ENCODE results near the gene ITPK1. TPM values are rescaled to one million over a fixed set of nuclear protein-coding genes. Genes with fewer than 3 reads are reported as not detected.

The ITPK1 gene
- total and polyA plus RNA-seq, 10 of the 15 experiments (the other 5 are each of a cell fraction or from before 2014, with no cell fraction given), result 1.3 to 73.2 (median 27.0) TPM

DNA sequence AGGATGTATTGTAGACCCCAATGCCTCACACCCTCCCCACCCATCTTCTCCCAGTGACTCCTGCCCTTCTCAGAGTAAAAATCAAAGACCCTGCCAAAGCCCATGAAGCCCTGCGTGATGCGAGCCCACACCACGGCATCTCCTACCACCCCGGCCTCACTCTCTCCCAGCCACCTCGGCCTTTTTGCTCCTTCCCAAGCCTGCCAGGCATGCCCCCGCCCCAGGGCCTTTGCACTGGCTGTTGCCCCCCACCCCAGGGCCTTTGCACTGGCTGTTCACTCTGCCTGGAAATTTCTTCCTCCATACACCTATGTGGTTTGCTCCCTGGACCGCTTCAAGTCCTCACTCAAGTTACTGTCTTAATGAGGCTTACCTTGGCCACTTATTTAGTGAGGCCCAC, 197.8 kb downstream of the ITPK1 start:
- 44% methylated on average over 7 of the region's 7 CpGs for WGBS (ENCODE audit: insufficient coverage, insufficient replicate concordance, low lambda C conversion rate, missing lambda C conversion rate)
- RAD21 ChIA-PET (ENCODE audit: unreplicated experiment), result no interaction called here
- no peaks in the 10 kb centered on the region for H3K27me3 ChIP-seq (replicated peaks in 1 of 2; ENCODE audit: control insufficient read depth in 2 of 2, insufficient read depth in 2 of 2, low read length in 1 of 2)

More for the DNA sequence above, 197.8 kb downstream of the ITPK1 start:
- Histone ChIP-seq H4K20me1 (ENCODE audit: control insufficient read depth, insufficient read depth) (no peaks in the 10 kb centered on the region), H3K4me1 (ENCODE audit: control insufficient read depth, insufficient read depth, low read length) (no peaks in the 10 kb centered on the region), H3K36me3 (ENCODE audit: control insufficient read depth in 2 of 2, insufficient read depth in 2 of 2, low read length in 1 of 2) (no peaks in the 10 kb centered on the region), H3K9ac (ENCODE audit: control insufficient read depth, insufficient read depth, low read length) (no peak overlapping the region), H2AFZ (ENCODE audit: control insufficient read depth, low read depth, low read length) (no peak overlapping the region), H3K4me2 (ENCODE audit: control insufficient read depth, insufficient read depth) (no peak overlapping the region), H3K4me3 (no peak overlapping the region), H3K27ac (ENCODE audit: control insufficient read depth, insufficient read depth) (no peak overlapping the region), H3K9me3 (replicated peaks; ENCODE audit: control insufficient read depth, insufficient read depth, low read length) (no peaks in the 10 kb centered on the region; the same call in 2 of the 3 replicates), H3K79me2 (ENCODE audit: control insufficient read depth, insufficient read depth, low read length) (no peaks in the 10 kb centered on the region)
- ChIA-PET CTCF (no interaction called here), POLR2A (no interaction called here), SMC1A (ENCODE audit: uncharacterized antibody, unreplicated experiment) (no interaction called here)
- BruUV-seq (replicated peaks), result no TSS peak
- intact Hi-C loops (cut with micrococcal nuclease; ENCODE audit: unreplicated experiment), result no loop called here
- in situ Hi-C loops (cut with MboI), result no loop called here
- FAIRE-seq (no peak), ATAC-seq (no peak), DNase-seq (ENCODE audit: low read depth, low spot score) (no peak)
- TF ChIP-seq, protein P1, sequence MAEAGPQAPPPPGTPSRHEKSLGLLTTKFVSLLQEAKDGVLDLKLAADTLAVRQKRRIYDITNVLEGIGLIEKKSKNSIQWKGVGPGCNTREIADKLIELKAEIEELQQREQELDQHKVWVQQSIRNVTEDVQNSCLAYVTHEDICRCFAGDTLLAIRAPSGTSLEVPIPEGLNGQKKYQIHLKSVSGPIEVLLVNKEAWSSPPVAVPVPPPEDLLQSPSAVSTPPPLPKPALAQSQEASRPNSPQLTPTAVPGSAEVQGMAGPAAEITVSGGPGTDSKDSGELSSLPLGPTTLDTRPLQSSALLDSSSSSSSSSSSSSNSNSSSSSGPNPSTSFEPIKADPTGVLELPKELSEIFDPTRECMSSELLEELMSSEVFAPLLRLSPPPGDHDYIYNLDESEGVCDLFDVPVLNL (IDR thresholded peaks at IDR 0.05; ENCODE audit: low read depth, low read length), result no peak
- TF ChIP-seq, protein P2, sequence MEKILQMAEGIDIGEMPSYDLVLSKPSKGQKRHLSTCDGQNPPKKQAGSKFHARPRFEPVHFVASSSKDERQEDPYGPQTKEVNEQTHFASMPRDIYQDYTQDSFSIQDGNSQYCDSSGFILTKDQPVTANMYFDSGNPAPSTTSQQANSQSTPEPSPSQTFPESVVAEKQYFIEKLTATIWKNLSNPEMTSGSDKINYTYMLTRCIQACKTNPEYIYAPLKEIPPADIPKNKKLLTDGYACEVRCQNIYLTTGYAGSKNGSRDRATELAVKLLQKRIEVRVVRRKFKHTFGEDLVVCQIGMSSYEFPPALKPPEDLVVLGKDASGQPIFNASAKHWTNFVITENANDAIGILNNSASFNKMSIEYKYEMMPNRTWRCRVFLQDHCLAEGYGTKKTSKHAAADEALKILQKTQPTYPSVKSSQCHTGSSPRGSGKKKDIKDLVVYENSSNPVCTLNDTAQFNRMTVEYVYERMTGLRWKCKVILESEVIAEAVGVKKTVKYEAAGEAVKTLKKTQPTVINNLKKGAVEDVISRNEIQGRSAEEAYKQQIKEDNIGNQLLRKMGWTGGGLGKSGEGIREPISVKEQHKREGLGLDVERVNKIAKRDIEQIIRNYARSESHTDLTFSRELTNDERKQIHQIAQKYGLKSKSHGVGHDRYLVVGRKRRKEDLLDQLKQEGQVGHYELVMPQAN (conservative IDR thresholded peaks at IDR 0.05), result no peak
- TF ChIP-seq, protein P3, sequence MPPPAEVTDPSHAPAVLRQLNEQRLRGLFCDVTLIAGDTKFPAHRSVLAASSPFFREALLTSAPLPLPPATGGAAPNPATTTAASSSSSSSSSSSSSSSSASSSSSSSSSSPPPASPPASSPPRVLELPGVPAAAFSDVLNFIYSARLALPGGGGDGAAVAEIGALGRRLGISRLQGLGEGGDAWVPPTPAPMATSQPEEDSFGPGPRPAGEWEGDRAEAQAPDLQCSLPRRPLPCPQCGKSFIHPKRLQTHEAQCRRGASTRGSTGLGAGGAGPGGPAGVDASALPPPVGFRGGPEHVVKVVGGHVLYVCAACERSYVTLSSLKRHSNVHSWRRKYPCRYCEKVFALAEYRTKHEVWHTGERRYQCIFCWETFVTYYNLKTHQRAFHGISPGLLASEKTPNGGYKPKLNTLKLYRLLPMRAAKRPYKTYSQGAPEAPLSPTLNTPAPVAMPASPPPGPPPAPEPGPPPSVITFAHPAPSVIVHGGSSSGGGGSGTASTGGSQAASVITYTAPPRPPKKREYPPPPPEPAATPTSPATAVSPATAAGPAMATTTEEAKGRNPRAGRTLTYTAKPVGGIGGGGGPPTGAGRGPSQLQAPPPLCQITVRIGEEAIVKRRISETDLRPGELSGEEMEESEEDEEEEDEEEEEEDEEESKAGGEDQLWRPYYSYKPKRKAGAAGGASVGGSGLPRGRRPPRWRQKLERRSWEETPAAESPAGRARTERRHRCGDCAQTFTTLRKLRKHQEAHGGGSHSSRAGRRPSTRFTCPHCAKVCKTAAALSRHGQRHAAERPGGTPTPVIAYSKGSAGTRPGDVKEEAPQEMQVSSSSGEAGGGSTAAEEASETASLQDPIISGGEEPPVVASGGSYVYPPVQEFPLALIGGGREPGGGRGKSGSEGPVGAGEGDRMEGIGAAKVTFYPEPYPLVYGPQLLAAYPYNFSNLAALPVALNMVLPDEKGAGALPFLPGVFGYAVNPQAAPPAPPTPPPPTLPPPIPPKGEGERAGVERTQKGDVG (CRISPR knock-in tag; IDR thresholded peaks at IDR 0.05), result no peak
- TF ChIP-seq CBX5 (IDR thresholded peaks at IDR 0.05; ENCODE audit: low read depth) (no peak), IKZF1 (conservative IDR thresholded peaks at IDR 0.05) (no peak), SIX5 (IDR thresholded peaks at IDR 0.05; ENCODE audit: low read depth, low read length, severe bottlenecking) (no peak), TAF1 (IDR thresholded peaks at IDR 0.05; ENCODE audit: borderline replicate concordance, low read depth, low read length) (no peak), HDAC6 (IDR thresholded peaks at IDR 0.05; ENCODE audit: unreplicated experiment) (no peak), TBL1XR1 (IDR thresholded peaks at IDR 0.05; ENCODE audit: low read depth, low read length) (no peak), BACH1 (IDR thresholded peaks at IDR 0.05; ENCODE audit: borderline replicate concordance) (no peak), BCL11A (IDR thresholded peaks at IDR 0.05; ENCODE audit: low read depth, low read length) (no peak)

Data from GM12878 (cell line).